ENCODE measurements around the gene PRR3. TPM values are rescaled to one million over a fixed set of nuclear protein-coding genes. Genes with fewer than 3 reads are reported as not detected.

PRR3 gene
- total RNA-seq, 1 donor from 2014 or later, result 5.9 TPM

DNA sequence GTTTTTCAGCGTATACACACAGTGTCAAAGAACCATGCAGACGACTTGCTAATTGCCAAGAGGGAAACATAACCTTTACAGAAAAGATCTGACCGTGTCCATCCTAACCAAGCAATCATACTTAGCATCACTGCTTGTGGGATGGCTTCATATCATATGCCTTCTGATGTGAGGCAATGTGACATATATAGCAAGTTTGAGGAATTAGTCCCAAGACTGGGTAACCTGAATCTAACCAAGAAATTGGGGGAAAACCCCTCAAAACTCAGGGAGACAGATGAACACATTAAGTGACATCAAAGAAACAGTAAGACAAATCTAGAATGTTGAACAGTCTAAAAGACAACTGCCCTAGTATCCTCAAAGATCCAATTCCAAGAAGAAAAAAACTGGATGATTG, 19.2 kb upstream of the PRR3 start:
- Histone ChIP-seq H3K9me3 (no peaks in the 10 kb centered on the region), H3K27me3 (no peaks in the 10 kb centered on the region), H3K4me3 (no peak overlapping the region), H3K4me1 (peaks cover 7% of the 10 kb centered on the region), H3K36me3 (no peaks in the 10 kb centered on the region), H3K27ac (no peak overlapping the region)
- TF ChIP-seq POLR2AphosphoS5 (IDR thresholded peaks at IDR 0.05; ENCODE audit: insufficient read depth in 1 of 2, low read depth in 1 of 2) (no peak), POLR2A (IDR thresholded peaks at IDR 0.05) (no peak)
- TF ChIP-seq, protein P1, sequence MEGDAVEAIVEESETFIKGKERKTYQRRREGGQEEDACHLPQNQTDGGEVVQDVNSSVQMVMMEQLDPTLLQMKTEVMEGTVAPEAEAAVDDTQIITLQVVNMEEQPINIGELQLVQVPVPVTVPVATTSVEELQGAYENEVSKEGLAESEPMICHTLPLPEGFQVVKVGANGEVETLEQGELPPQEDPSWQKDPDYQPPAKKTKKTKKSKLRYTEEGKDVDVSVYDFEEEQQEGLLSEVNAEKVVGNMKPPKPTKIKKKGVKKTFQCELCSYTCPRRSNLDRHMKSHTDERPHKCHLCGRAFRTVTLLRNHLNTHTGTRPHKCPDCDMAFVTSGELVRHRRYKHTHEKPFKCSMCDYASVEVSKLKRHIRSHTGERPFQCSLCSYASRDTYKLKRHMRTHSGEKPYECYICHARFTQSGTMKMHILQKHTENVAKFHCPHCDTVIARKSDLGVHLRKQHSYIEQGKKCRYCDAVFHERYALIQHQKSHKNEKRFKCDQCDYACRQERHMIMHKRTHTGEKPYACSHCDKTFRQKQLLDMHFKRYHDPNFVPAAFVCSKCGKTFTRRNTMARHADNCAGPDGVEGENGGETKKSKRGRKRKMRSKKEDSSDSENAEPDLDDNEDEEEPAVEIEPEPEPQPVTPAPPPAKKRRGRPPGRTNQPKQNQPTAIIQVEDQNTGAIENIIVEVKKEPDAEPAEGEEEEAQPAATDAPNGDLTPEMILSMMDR (IDR thresholded peaks at IDR 0.05), result no peak
- intact Hi-C loops (cut with DNase I), result no loop called here
- DNase-seq (ENCODE audit: extremely low spot score in 2 of 2), result no peak

DNA sequence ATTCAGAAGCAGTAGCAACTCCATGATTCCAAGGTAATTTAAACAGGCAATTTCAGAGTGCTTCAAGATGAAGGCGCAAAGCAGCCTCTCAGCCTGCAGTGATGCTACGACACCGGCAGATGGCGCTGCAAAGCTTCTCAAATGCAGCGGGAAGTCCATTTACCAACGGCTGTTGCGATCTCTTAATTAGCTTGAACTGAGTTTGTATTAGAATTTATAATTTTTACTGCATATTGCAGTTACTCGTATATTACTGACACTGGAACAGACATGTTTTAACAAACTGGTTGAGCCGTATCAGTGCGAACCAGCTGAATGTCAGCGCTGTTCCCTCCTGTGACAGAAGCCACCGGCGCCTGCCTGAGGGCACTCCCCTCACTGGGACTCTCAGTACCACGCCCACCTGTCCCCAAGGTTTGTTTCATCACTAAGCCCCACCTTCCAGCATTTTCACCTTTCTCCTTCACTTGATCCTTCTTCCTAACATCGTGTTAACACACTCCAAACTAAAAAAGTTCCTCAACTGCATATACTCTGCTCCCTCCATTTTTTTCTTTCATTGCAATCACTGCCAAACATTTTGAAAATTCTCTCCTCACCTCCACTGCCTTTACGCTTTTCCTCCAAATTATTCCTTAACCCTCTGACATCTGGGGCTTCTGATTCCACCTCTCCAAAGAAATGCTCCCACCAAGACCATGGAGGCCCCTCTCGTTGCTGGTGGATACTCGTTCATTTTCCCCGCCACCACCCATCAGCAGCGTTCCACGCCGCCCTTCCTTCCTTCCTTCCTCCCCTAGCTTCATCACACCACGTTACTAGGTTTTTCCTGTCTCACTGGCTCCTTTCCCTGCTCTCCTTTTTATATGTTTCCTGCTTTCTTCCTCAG, 15.3 kb upstream of the PRR3 start:
- H3K27me3 ChIP-seq, result no peaks in the 10 kb centered on the region
- peaks cover 11% of the 10 kb centered on the region for H3K4me1 ChIP-seq
- H3K36me3 ChIP-seq, result peaks cover 0 to 14% of the 10 kb centered on the region in 2 donors
- H3K9me3 ChIP-seq, result no peaks in the 10 kb centered on the region
- peak overlapping the region; percentile 21 for H3K27ac ChIP-seq
- intact Hi-C loops (cut with DNase I), result no loop called here
- TF ChIP-seq POLR2A (IDR thresholded peaks at IDR 0.05) (no peak), POLR2AphosphoS5 (IDR thresholded peaks at IDR 0.05; ENCODE audit: insufficient read depth in 1 of 2, low read depth in 1 of 2) (peak; percentile 31 to 76)
- TF ChIP-seq, protein P1 (IDR thresholded peaks at IDR 0.05), result peak; percentile 91 to 98 (median 96)
- H3K4me3 ChIP-seq, result peak overlapping the region; percentile 18 to 30
- DNase-seq (ENCODE audit: extremely low spot score in 2 of 2), result peak in 1 of 2 donors; percentile 88

- H3K27ac ChIP-seq, result peak overlapping the region; percentile 21
- H3K4me3 ChIP-seq, result no peak overlapping the region
- peak in 1 of 2 donors; percentile 42 for DNase-seq (ENCODE audit: extremely low spot score in 2 of 2)
- H3K27me3 ChIP-seq, result no peaks in the 10 kb centered on the region
- no peaks in the 10 kb centered on the region for H3K9me3 ChIP-seq
- intact Hi-C loops (cut with DNase I), result no loop called here
- H3K36me3 ChIP-seq, result peaks cover 0 to 20% of the 10 kb centered on the region in 2 donors
- TF ChIP-seq, protein P1 (IDR thresholded peaks at IDR 0.05), result no peak
- TF ChIP-seq POLR2AphosphoS5 (IDR thresholded peaks at IDR 0.05; ENCODE audit: insufficient read depth in 1 of 2, low read depth in 1 of 2), result no peak
- TF ChIP-seq POLR2A (IDR thresholded peaks at IDR 0.05), result no peak
- peaks cover 11% of the 10 kb centered on the region for H3K4me1 ChIP-seq
These were observed 14.7 kb upstream of the PRR3 start for GRCh38 chr6:30542404-30542725.

GRCh38 chr6:30542915-30543314, 14.2 kb upstream of the PRR3 start:
- intact Hi-C loops (cut with DNase I), result no loop called here
- TF ChIP-seq, protein P1 (IDR thresholded peaks at IDR 0.05), result no peak
- TF ChIP-seq POLR2AphosphoS5 (IDR thresholded peaks at IDR 0.05; ENCODE audit: insufficient read depth in 1 of 2, low read depth in 1 of 2) (no peak), POLR2A (IDR thresholded peaks at IDR 0.05) (no peak)
- Histone ChIP-seq H3K9me3 (no peaks in the 10 kb centered on the region), H3K36me3 (peaks cover 0 to 23% of the 10 kb centered on the region in 2 donors), H3K4me1 (peaks cover 11% of the 10 kb centered on the region), H3K27me3 (no peaks in the 10 kb centered on the region), H3K4me3 (no peak overlapping the region), H3K27ac (peak overlapping the region; percentile 42)
- peak in 1 of 2 donors; percentile 25 for DNase-seq (ENCODE audit: extremely low spot score in 2 of 2)

DNA sequence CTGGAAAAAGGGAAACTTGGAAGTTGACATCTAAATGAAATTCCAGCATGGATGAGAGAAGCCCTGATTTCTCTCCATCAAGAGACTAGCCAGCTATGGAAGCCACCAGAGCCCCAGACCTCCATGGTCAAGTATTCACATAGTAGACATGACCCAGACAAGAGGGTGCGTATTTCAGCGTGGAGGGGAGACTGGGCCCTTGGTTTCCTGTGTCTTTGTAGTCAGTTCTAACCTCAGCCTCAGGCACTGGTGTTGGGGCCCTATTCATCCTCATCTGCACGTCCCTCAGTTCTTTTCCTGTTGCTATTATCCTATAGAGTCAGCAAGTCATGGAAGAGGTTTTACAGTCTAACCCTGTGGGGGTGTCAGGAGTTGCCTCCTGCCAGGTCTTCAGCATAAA, 13.3 kb upstream of the PRR3 start:
- Histone ChIP-seq H3K9me3 (no peaks in the 10 kb centered on the region), H3K4me1 (peaks cover 11% of the 10 kb centered on the region), H3K36me3 (peaks cover 0 to 28% of the 10 kb centered on the region in 2 donors), H3K4me3 (no peak overlapping the region), H3K27me3 (no peaks in the 10 kb centered on the region), H3K27ac (no peak overlapping the region)
- intact Hi-C loops (cut with DNase I), result no loop called here
- DNase-seq (ENCODE audit: extremely low spot score in 2 of 2), result peak in 1 of 2 donors; percentile 79
- no peak for TF ChIP-seq POLR2A (IDR thresholded peaks at IDR 0.05)
- TF ChIP-seq, protein P1 (IDR thresholded peaks at IDR 0.05), result no peak
- no peak for TF ChIP-seq POLR2AphosphoS5 (IDR thresholded peaks at IDR 0.05; ENCODE audit: insufficient read depth in 1 of 2, low read depth in 1 of 2)

All from vagina (tissue), 2 donors.